Suprapubic skin (tissue), 4 donors: ENCODE data around the gene CD274. TPM values are rescaled to one million over a fixed set of nuclear protein-coding genes. Genes with fewer than 3 reads are reported as not detected.
"Not testable (repeated sequence)": the region's sequence is repeated elsewhere in the genome, so short reads cannot be mapped to it uniquely, and the experiment has no call there.

Experiments
- DNase-seq, 2 donors: peaks; one replicate each; pipeline ENCODE4 v3.0.0-alpha.2; 2019; ENCODE audit warnings: low spot score in 2 of 2
- H3K27ac ChIP-seq: fragments of 200-600 bp; sonication (generic); one replicate; pipeline ENCODE4 v1.5.1; 2019
- H3K27me3 ChIP-seq: fragments of 200-600 bp; sonication (generic); one replicate; pipeline ENCODE4 v1.5.1; 2019
- H3K36me3 ChIP-seq: fragments of 200-600 bp; sonication (generic); one replicate; pipeline ENCODE4 v1.5.1; 2019
- H3K4me1 ChIP-seq: fragments of 200-600 bp; sonication (generic); one replicate; pipeline ENCODE4 v1.5.1; 2019
- H3K4me3 ChIP-seq: fragments of 200-600 bp; sonication (generic); one replicate; pipeline ENCODE4 v1.5.1; 2019; ENCODE audit warnings: mild to moderate bottlenecking
- H3K9me3 ChIP-seq: fragments of 200-600 bp; sonication (generic); one replicate; pipeline ENCODE4 v1.5.1; 2019
- CTCF ChIP-seq, 2 donors: fragments of 200-600 bp in 1 of 2; fragments of 450-650 bp in 1 of 2; sonication (generic) in 1 of 2; IDR thresholded peaks; one replicate each; pipeline ENCODE4 v1.5.1; 2016 to 2019; ENCODE audit warnings: antibody characterized with exemption in 2 of 2, mild to moderate bottlenecking in 1 of 2, moderate library complexity in 1 of 2
- EP300 ChIP-seq: sonication (generic); formaldehyde crosslinking; IDR thresholded peaks from one replicate; pipeline ENCODE4 v1.6.1; 2017; ENCODE audit warnings: antibody characterized with exemption
- POLR2A ChIP-seq, 2 donors: fragments of 450-650 bp; IDR thresholded peaks; one replicate each; pipeline ENCODE4 v1.6.1; 2017; ENCODE audit warnings: antibody characterized with exemption in 2 of 2, mild to moderate bottlenecking in 2 of 2, moderate library complexity in 2 of 2
- POLR2AphosphoS5 ChIP-seq, 3 donors: sonication (generic); formaldehyde crosslinking; IDR thresholded peaks; one replicate each; pipeline ENCODE4 v1.6.1; 2017; ENCODE audit warnings: antibody characterized with exemption in 3 of 3
- WGBS: methylation state at CpG from one replicate; pipeline ENCODE4 v1.1.5; 2018; 5-methylcytosine and 5-hydroxymethylcytosine counted together
- total RNA-seq, 4 donors: library from RNA; depleted of rRNA; stranded (reverse); fragments of >200 nt; gene quantifications; one replicate each; pipeline ENCODE4 v1.1.0, GENCODE V29; 2016

The CD274 gene
- total RNA-seq, 4 donors from 2014 or later, result 0.15 to 1.6 (median 0.64) TPM; not detected in 1

GRCh38 chr9:5428172-5428571, 22.2 kb upstream of the CD274 start:
- no peaks in the 10 kb centered on the region for H3K9me3 ChIP-seq
- no peak for DNase-seq
- no peaks in the 10 kb centered on the region for H3K4me1 ChIP-seq
- WGBS, result 93% methylated on average over 3 of the region's 3 CpGs
- no peaks in the 10 kb centered on the region for H3K27me3 ChIP-seq
- TF ChIP-seq CTCF (IDR thresholded peaks at IDR 0.05), result no peak
- TF ChIP-seq EP300, result no peak
- no peak for TF ChIP-seq POLR2AphosphoS5 (IDR thresholded peaks at IDR 0.05)
- TF ChIP-seq POLR2A (IDR thresholded peaks at IDR 0.05), result no peak
- no peak overlapping the region for H3K27ac ChIP-seq
- H3K36me3 ChIP-seq, result peaks cover 15% of the 10 kb centered on the region
- H3K4me3 ChIP-seq, result no peak overlapping the region

GRCh38 chr9:5428794-5429528, 21.4 kb upstream of the CD274 start:
- Histone ChIP-seq H3K4me1 (no peaks in the 10 kb centered on the region), H3K27me3 (no peaks in the 10 kb centered on the region), H3K9me3 (no peaks in the 10 kb centered on the region), H3K4me3 (no peak overlapping the region), H3K36me3 (peaks cover 21% of the 10 kb centered on the region), H3K27ac (no peak overlapping the region)
- WGBS, result 97% methylated on average over 2 of the region's 2 CpGs
- TF ChIP-seq EP300, result no peak
- no peak for TF ChIP-seq CTCF (IDR thresholded peaks at IDR 0.05)
- TF ChIP-seq POLR2AphosphoS5 (IDR thresholded peaks at IDR 0.05), result no peak
- no peak for TF ChIP-seq POLR2A (IDR thresholded peaks at IDR 0.05)
- no peak for DNase-seq

GRCh38 chr9:5429873-5430564, 20.3 kb upstream of the CD274 start:
- H3K4me1 ChIP-seq, result no peaks in the 10 kb centered on the region
- no peak overlapping the region for H3K4me3 ChIP-seq
- 95% methylated on average over 10 of the region's 10 CpGs for WGBS
- H3K27ac ChIP-seq, result no peak overlapping the region
- DNase-seq, result no peak
- no peaks in the 10 kb centered on the region for H3K9me3 ChIP-seq
- TF ChIP-seq POLR2AphosphoS5 (IDR thresholded peaks at IDR 0.05), result no peak
- no peak for TF ChIP-seq EP300
- TF ChIP-seq POLR2A (IDR thresholded peaks at IDR 0.05), result no peak
- no peak for TF ChIP-seq CTCF (IDR thresholded peaks at IDR 0.05)
- peaks cover 27% of the 10 kb centered on the region for H3K36me3 ChIP-seq
- no peaks in the 10 kb centered on the region for H3K27me3 ChIP-seq

GRCh38 chr9:5430912-5431311, 19.4 kb upstream of the CD274 start:
- TF ChIP-seq POLR2AphosphoS5 (IDR thresholded peaks at IDR 0.05), result no peak
- TF ChIP-seq CTCF (IDR thresholded peaks at IDR 0.05), result no peak
- TF ChIP-seq EP300, result no peak
- TF ChIP-seq POLR2A (IDR thresholded peaks at IDR 0.05), result no peak

GRCh38 chr9:5432890-5433289, 17.5 kb upstream of the CD274 start:
- 88% methylated on average over 21 of the region's 24 CpGs for WGBS
- DNase-seq, H3K4me1 ChIP-seq, H3K27me3 ChIP-seq, H3K4me3 ChIP-seq, H3K27ac ChIP-seq, H3K9me3 ChIP-seq: not testable (repeated sequence)
- peaks cover 24% of the 10 kb centered on the region for H3K36me3 ChIP-seq

More at GRCh38 chr9:5430912-5431311, 19.4 kb upstream of the CD274 start:
- Histone ChIP-seq H3K36me3 (peaks cover 27% of the 10 kb centered on the region), H3K4me3 (no peak overlapping the region), H3K27me3 (no peaks in the 10 kb centered on the region), H3K4me1 (no peaks in the 10 kb centered on the region), H3K27ac (no peak overlapping the region), H3K9me3 (no peaks in the 10 kb centered on the region)
- DNase-seq, result no peak
- WGBS, result 82% methylated on average over 2 of the region's 3 CpGs

GRCh38 chr9:5433328-5433727, 17.0 kb upstream of the CD274 start:
- 100% methylated on average over 5 of the region's 26 CpGs for WGBS
- Histone ChIP-seq H3K4me1 (peaks cover 14% of the 10 kb centered on the region), H3K36me3 (peaks cover 24% of the 10 kb centered on the region)
- H3K27ac ChIP-seq, H3K9me3 ChIP-seq, H3K4me3 ChIP-seq, DNase-seq, H3K27me3 ChIP-seq: not testable (repeated sequence)

GRCh38 chr9:5433841-5434810, 16.2 kb upstream of the CD274 start:
- peaks cover 19% of the 10 kb centered on the region for H3K4me1 ChIP-seq
- H3K9me3 ChIP-seq, DNase-seq, H3K27me3 ChIP-seq, H3K4me3 ChIP-seq, H3K27ac ChIP-seq: not testable (repeated sequence)
- peaks cover 24% of the 10 kb centered on the region for H3K36me3 ChIP-seq
- WGBS, result 93% methylated on average over 14 of the region's 65 CpGs
